Effector CD8-positive, alpha-beta T cell (primary cell): Measurements from ENCODE around the gene SBF2.

Source experiments
- DNase-seq: peaks from one replicate; lab custom pipeline; 2025; lab: John Stamatoyannopoulos, UW

The SBF2 gene

GRCh38 chr11:9806946-9807687, 486.9 kb downstream of the SBF2 start:
- DNase-seq: no peak

DNA sequence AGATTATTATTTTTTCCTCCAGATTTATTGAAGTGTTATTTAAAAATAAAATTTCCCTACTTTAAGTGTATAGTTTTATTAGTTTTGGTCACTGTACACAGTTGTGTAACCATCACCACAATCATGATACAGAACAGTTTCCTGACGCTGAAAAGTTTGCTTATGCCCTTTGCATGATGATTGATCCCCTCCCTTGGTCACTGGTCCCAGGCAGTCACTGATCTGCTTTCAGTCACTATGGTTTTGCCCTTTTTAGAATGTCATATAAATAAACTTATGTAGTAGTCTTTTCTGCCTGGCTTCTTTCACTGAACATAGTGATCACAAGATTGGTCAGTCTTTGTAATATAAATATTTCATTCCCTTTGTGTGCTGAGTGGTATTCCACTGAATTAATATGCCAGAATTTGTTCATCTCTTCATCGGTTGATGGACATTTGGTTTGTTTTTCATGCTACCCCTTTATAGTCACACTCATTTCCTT, 489.6 kb downstream of the SBF2 start:
- no peak for DNase-seq

- DNase-seq: no peak
Observed at GRCh38 chr11:9803685-9804418, 490.2 kb downstream of the SBF2 start.

DNA sequence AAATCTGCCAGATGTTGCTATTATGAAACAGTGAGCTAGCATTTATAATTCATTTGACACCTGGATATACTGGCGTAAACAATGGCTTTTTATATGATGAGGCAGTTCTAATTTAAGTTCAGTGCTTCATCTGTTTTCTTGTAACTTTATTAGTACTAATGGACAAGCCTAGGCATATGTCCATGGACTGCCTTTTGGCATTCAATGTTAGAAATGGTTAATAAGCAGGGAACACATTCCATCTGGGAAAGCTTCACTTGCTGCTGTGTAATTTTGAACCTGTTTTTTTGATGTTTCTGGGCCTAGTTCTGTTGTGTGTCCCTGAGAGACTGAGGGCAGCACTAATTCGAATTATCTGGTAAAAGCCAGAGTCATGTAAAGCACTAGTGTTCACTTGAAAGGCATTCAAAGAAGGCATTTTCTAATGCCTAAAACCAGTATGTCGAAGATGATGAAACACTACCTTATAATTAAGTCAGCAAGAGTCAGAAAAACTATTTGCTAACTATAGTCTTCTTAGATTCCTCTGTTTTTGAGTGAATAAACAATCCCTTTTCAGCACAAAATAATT, 491.6 kb downstream of the SBF2 start:
- DNase-seq: no peak

DNA sequence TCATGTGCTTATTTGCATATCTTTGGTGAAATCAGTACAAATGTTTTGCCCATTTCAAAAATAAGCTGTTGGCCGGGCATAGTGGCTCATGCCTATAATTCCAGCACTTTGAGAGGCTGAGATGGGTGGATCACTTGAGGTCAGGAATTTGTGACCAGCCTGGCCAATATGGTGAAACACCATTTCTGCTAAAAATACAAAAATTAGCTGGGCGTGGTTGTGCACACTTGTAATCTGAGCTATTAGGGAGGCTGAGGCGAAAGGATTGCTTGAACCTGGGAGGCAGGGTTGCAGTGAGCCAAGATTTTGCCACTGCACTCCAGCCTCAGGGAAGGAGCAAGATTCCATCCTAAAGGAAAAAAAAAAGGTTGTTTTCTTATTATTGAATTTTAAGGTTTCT, 494.1 kb downstream of the SBF2 start:
- no peak for DNase-seq

- DNase-seq: no peak
Observed at GRCh38 chr11:9797300-9797699, 496.7 kb downstream of the SBF2 start.

- DNase-seq: no peak
Observed at GRCh38 chr11:9796854-9797253, 497.2 kb downstream of the SBF2 start.

DNA sequence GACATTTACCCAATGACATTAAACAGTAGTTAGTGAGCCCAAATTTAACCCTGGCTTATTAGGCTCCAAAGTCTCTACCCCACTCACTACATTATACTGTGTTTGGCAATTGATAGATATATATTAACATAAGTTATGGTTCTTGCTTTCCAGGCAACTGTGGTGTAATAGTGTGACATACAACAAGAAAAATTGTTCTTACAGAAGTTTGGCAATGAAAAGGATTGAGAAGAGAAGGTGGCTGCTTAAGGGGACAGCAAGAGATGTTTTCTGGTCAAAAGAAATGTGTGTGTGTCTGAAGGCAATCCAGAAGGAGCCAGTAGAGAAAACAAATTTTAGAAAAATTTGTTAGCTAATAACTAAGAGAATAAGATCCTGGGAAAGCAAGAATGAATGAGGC, 497.8 kb downstream of the SBF2 start:
- no peak for DNase-seq

DNA sequence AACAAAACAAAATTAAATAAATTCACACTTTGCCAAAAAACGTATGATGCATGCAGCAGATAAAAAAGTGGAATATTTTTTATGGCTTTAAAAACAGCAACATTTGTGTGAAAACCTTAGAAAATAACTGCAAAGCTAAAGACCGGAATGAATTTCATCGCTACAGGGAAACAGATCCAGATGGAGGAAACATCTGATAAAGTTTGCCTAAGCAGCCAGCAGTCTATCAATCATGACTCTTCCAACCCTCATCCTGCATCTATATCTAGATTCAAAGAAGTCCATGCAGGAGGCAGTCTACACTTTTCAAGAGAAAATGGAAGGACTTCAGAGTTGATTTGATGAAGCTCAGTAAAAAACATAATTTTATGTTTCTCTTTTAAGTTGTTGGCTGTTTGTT, 503.3 kb downstream of the SBF2 start:
- no peak for DNase-seq

DNA sequence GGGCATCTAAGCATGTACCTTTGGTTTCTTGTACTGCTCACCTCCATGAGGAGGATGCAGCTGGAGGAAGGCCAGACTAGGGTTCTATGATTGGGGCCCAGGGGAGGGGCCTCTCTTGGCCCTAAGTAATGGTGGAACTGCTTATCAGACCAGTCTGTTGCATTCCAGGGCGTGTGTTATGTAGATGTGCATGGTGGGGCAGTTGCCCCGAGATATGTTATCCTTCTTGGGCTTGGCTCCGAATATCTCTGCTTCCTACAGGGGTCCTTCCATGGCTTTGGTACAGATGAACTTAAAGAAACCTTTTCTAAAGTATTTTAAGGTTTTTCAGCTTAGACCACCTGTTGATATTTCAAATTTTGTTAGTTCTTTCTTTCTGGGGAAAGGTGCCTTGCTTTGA, 504.1 kb downstream of the SBF2 start:
- no peak for DNase-seq

- DNase-seq: no peak
Observed at GRCh38 chr11:9787981-9788521, 506.0 kb downstream of the SBF2 start.

- DNase-seq: no peak
Observed at GRCh38 chr11:9787260-9787659, 506.8 kb downstream of the SBF2 start.

DNA sequence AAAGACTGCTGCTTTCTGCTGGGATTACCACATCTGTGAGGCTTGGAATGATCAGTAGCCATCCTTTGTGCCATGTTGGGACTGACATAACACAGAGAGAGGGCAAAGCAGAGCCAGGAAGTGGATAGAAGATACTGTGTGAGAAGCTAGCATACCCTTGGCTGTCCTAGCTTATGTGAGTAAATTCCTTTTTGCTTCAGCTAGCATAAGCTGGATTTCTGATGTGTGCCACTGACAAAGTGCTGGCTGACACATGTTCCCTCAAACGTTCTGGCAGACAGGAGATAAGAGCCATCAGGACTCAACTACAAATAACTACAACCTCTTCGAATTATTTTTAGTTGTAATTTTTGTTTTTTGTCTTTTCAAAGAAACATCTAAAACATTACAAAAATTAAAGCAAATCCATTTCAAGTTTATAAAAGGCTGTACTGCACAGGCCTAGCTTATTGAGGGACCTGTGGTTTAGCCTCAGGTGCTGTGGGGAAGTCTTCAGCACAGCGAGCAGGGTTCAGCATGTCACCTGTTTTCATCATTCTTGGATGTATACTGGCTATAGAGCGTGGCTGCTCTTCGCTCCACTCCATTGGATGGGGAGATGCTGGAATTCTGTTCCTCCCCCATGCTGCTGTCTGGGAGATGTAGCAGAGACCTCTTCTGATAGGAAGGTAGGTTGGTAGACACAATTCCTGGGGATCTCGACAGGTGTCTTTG, 509.3 kb downstream of the SBF2 start:
- DNase-seq: no peak

- no peak for DNase-seq
Observed at GRCh38 chr11:9783986-9784385, 510.0 kb downstream of the SBF2 start.

- DNase-seq: no peak
Observed at GRCh38 chr11:9780929-9781328, 513.1 kb downstream of the SBF2 start.

DNA sequence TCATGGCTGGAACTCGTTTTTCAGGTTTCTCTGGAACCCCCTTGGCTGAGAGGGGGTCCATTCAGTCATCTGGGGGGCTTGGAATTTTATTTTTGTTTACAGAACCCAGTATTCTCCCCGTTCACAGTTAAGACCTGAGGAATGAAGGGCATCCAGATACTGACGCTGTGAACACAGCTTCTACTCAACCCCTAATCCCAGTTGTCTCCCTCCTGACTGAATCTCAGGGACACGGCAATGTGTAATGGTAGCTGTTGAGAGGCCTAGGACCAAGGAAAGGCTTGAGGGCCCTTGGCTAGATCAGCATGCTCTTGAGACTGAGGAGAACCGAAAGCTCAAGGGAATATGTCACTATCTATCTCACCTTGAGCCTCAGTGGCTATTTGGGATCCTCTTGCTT, 516.5 kb downstream of the SBF2 start:
- DNase-seq: no peak

- no peak for DNase-seq
Observed at GRCh38 chr11:9777066-9777465, 517.0 kb downstream of the SBF2 start.

- no peak for DNase-seq
Observed at GRCh38 chr11:9776203-9776602, 517.8 kb downstream of the SBF2 start.

GRCh38 chr11:9775398-9775779, 518.6 kb downstream of the SBF2 start:
- no peak for DNase-seq

DNA sequence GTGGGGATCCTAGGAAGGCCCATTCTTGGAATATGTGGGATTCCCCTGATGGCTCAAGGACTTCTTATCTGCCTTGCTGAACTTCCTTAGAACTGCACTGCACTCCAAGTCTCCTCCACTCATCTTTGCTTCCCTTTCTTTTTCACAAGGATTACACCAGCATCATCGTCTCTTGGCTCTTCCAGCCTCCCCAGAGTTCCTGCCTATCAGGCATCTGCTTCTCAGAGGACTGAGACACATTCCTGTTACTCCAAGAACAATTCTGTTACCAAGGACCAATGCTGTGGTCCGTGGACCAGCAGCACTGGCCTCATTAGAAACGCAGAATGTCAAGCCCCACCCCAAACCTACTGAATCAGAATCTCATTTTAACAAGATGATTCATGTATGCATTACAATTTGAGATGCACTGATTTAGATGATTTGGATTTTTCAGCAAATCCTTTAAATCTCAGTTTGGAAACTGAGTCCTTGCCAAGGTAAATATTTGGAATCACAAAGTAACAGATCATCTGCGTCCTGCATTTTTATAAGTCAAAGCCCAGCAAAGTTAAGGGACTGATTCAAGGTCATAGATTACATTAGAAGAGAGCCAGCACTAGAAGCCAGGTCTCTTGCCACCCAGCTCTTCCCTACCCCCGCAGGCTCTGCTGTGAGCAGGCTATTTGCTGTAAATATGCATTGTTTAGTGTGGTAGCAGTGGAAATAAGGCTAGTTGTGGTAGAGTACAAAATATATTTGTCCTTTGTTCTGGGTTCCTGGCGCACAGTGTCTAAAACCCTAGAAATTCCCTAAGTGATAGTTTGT, 519.2 kb downstream of the SBF2 start:
- DNase-seq: no peak

DNA sequence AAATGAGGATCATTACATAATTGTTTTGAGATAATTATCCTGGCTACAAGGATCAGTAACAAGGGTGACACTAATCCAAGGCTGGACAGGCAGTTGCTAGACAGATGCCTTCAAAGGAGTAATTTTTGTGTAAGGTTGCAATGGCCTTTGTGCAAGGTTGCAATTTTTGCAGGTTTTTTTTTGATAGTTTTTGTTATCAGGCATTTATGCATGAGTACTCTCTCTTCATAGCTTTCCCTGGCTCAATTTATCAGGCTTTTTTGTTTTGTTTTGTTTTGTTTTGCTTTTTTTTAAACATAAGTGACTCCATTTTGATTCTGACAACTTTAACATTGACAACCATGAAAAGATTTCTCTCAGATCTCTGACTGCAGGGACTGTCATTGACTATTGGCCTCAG, 519.9 kb downstream of the SBF2 start:
- no peak for DNase-seq
